Karpas-422 (cell line): Measurements from ENCODE around the gene CCSAP. TPM values are rescaled to one million over a fixed set of nuclear protein-coding genes. Genes with fewer than 3 reads are reported as not detected.

Experiments used
- DNase-seq: peaks from one replicate; pipeline ENCODE4 v3.0.0-alpha.2; 2015
- H2AFZ ChIP-seq: fragments of 200-600 bp; sonication (generic); 2 replicates; pipeline ENCODE4 v1.6.1; 2014; ENCODE audit warnings: antibody characterized with exemption, low read length, mixed read lengths
- H3K27ac ChIP-seq: fragments of 200-600 bp; sonication (generic); 2 replicates; pipeline ENCODE4 v1.5.1; 2014; ENCODE audit warnings: mild to moderate bottlenecking, low read length, moderate library complexity
- H3K27me3 ChIP-seq: fragments of 200-600 bp; sonication (generic); 2 replicates; pipeline ENCODE4 v1.6.1; 2014; ENCODE audit warnings: low read length, mixed read lengths
- H3K36me3 ChIP-seq: fragments of 200-600 bp; sonication (generic); 2 replicates; pipeline ENCODE4 v1.6.1; 2014; ENCODE audit warnings: low read length, mixed read lengths; ENCODE audit not compliant: insufficient read depth
- H3K4me1 ChIP-seq: fragments of 200-600 bp; sonication (generic); 2 replicates; pipeline ENCODE4 v1.6.1; 2014; ENCODE audit warnings: mild to moderate bottlenecking, low read length, mixed read lengths
- H3K4me2 ChIP-seq: fragments of 200-600 bp; sonication (generic); 2 replicates; pipeline ENCODE4 v1.6.1; 2014; ENCODE audit warnings: low read length, low read depth, mild to moderate bottlenecking; ENCODE audit not compliant: poor library complexity, severe bottlenecking
- H3K4me3 ChIP-seq: fragments of 200-600 bp; sonication (generic); 2 replicates; pipeline ENCODE4 v1.5.1; 2014; ENCODE audit warnings: mild to moderate bottlenecking, antibody characterized with exemption, low read length, mixed read lengths
- H3K79me2 ChIP-seq: fragments of 200-600 bp; sonication (generic); 2 replicates; pipeline ENCODE4 v1.6.1; 2014; ENCODE audit warnings: mild to moderate bottlenecking, low read length, mixed read lengths
- H3K9ac ChIP-seq: fragments of 200-600 bp; sonication (generic); 2 replicates; pipeline ENCODE4 v1.6.0; 2014; ENCODE audit warnings: low read length
- H3K9me2 ChIP-seq: fragments of 200-600 bp; sonication (generic), shearing (Covaris generic); replicated peaks from 2 replicates; pipeline ENCODE4 v1.6.0; 2014; ENCODE audit warnings: mild to moderate bottlenecking, low read length, moderate library complexity; ENCODE audit not compliant: insufficient read depth
- H3K9me3 ChIP-seq: fragments of 300-700, 200-600 bp; sonication (generic); 2 replicates; pipeline ENCODE4 v1.6.1; 2014; ENCODE audit warnings: low read length, mixed read lengths
- H4K20me1 ChIP-seq: fragments of 200-600 bp; sonication (generic); 2 replicates; pipeline ENCODE4 v1.6.1; 2014; ENCODE audit warnings: mild to moderate bottlenecking, antibody characterized with exemption, low read length, low read depth; ENCODE audit not compliant: insufficient read depth
- total RNA-seq: library from RNA; depleted of rRNA; stranded (reverse); fragments of >200 nt; shearing (Covaris generic); gene quantifications from 2 replicates; pipeline ENCODE4 v1.2.3, GENCODE V29; 2014; ENCODE audit warnings: low replicate concordance

CCSAP gene
- total RNA-seq, 1 experiment from 2014 or later, result 1.8 TPM

DNA sequence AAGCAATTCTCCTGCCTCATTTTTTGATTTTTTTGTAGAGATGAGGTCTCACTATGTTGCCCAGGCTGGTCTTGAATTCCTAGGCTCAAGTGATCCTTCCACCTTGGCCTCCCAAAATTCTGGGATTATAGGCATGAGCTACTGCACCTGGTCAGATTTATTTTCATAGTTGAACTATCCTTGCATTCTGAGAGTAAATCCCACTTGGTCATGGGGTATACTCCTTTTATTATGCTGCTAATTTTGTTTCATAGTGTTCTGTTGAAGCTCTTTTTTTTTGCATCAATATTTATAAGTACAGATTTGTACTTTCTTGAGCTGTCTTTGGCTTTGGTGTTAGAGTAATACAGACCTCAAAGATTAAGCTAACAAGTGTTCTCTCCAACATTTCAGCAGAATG lies 12.8 kb upstream of the CCSAP start:
- no peaks in the 10 kb centered on the region for H3K79me2 ChIP-seq
- no peaks in the 10 kb centered on the region for H3K4me1 ChIP-seq
- H3K36me3 ChIP-seq, result no peaks in the 10 kb centered on the region
- H3K4me2 ChIP-seq, result no peak overlapping the region
- H4K20me1 ChIP-seq, result no peaks in the 10 kb centered on the region
- no peaks in the 10 kb centered on the region for H3K9me3 ChIP-seq
- H3K27me3 ChIP-seq, result no peaks in the 10 kb centered on the region
- no peak overlapping the region for H3K4me3 ChIP-seq
- no peak overlapping the region for H2AFZ ChIP-seq
- no peak overlapping the region for H3K27ac ChIP-seq
- H3K9me2 ChIP-seq, result no peaks in the 10 kb centered on the region
- no peak for DNase-seq
- H3K9ac ChIP-seq, result no peak overlapping the region

DNA sequence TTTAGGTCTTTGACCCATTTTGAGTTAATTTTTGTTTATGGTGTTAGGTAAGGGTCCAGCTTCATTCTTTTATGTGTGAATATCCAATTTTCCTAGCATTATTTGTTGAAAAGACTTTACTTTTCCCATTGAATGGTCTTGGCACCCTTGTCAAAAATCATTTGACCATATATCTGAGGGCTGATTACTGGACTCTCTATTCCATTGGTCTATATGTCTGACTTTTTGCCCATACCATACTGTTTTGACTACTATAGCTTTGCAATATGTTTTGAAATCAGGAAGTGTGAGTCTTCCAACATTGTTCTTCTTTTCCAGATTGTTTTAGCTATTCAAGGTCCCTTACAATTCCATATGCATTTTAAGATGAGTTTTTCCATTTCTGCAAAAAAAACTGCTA lies 11.4 kb upstream of the CCSAP start:
- Histone ChIP-seq H3K79me2 (no peaks in the 10 kb centered on the region), H3K9me2 (no peaks in the 10 kb centered on the region), H3K36me3 (no peaks in the 10 kb centered on the region), H4K20me1 (0 out of 2 replicates have a peak, but pooled peaks cover 4% of the 10 kb centered on the region), H3K9me3 (no peaks in the 10 kb centered on the region), H3K9ac (no peak overlapping the region), H3K4me1 (no peaks in the 10 kb centered on the region), H2AFZ (no peak overlapping the region), H3K27ac (no peak overlapping the region), H3K4me3 (no peak overlapping the region), H3K27me3 (no peaks in the 10 kb centered on the region), H3K4me2 (no peak overlapping the region)
- no peak for DNase-seq

DNA sequence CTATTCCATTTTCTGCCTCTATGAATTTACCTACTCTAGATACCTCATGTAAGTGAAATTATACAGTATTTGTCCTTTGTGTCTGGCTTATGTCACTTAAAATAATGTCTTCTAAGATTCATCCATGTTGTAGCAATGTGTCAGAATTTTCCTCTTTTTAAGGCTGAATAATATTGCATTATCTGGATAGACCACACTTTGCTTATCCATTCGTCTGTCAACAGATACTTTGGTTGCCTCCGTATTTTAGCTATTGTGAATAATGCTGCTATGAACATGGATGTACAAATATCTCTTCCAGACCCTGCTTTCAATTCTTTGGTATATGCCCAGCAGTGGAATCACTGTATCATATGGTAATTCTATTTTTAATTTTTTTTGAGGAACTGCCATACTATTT lies 10.1 kb upstream of the CCSAP start:
- no peaks in the 10 kb centered on the region for H3K4me1 ChIP-seq
- no peak for DNase-seq

DNA sequence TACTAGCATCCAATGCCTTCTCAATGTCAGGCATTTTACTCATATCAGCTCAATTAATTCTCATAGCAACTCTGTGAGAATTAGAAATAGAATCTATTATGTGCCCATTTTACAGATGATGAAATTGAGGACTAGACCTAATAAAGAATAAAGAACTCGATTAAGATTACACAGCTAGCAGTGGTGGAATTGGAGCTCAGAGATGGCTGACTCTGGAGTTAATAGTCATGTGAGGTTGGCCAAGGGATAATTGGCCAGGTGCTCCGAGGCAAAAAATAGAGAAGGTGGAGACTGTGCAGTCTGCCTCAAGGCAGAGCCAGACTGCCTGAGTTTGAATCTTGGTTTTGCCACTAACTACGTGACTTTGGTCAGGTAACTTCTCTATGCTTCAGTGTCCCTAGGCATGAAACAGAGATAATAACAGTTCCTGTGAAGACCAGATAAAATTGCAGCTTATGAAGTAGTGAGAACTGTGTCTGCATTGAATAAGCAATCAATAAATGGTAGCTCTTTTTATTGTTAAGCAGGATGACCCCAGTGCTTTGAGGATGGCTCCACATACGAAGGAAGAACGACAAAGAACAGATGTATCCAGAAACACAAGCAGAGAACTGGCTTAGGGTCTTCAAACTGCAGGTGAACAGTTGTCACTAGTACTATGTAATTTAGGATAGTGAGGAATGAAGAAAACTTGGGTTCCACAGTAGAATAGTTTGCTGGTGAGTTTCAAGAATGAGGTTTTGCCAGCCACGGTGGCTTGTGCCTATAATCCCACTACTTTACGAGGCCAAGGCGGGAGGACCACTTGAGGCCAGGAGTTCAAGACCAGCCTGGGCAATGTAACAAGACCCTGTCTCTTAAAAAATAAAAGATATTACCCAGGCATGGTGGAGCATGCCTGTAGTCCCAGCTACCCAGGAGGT lies 6.9 kb upstream of the CCSAP start:
- Histone ChIP-seq H3K79me2 (no peaks in the 10 kb centered on the region), H3K27me3 (peaks cover 2% of the 10 kb centered on the region; the same call in 1 of the 2 replicates), H4K20me1 (0 out of 2 replicates have a peak, but pooled peaks cover 9% of the 10 kb centered on the region), H2AFZ (no peak overlapping the region), H3K4me1 (no peaks in the 10 kb centered on the region), H3K27ac (no peak overlapping the region), H3K9me2 (no peaks in the 10 kb centered on the region), H3K9ac (no peak overlapping the region), H3K9me3 (no peaks in the 10 kb centered on the region), H3K4me2 (no peak overlapping the region), H3K36me3 (no peaks in the 10 kb centered on the region), H3K4me3 (no peak overlapping the region)
- DNase-seq, result no peak

More for the DNA sequence above, 10.1 kb upstream of the CCSAP start:
- Histone ChIP-seq H3K4me2 (no peak overlapping the region), H3K9me2 (no peaks in the 10 kb centered on the region), H3K27ac (no peak overlapping the region), H3K9me3 (no peaks in the 10 kb centered on the region), H3K79me2 (no peaks in the 10 kb centered on the region), H3K27me3 (no peaks in the 10 kb centered on the region), H4K20me1 (0 out of 2 replicates have a peak, but pooled peaks cover 9% of the 10 kb centered on the region), H3K36me3 (no peaks in the 10 kb centered on the region), H3K9ac (no peak overlapping the region), H2AFZ (no peak overlapping the region), H3K4me3 (no peak overlapping the region)

DNA sequence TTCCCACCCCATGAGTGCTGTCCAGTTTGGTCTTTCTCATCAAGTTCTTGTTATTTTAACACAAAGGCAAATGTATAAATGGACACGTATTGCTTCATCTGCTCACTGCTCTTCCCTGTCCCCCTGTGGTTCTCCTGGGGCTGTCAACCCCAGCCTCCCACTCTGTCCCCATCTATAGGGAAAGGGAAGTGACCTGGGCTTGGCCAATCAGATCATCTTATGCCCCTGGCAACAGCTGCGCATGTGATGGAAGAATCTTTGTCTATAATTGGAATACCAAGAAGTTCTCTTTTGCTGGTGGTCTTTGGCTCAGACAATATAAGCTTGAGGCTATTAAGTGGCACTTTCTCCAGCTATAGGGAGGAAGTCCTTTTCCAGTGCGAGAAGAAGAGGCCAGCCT lies 4.7 kb upstream of the CCSAP start:
- Histone ChIP-seq H3K9ac (no peak overlapping the region), H3K4me1 (peaks cover 10% of the 10 kb centered on the region), H3K79me2 (no peaks in the 10 kb centered on the region), H3K9me3 (no peaks in the 10 kb centered on the region), H3K27me3 (peaks cover 6% of the 10 kb centered on the region; the same call in 1 of the 2 replicates), H3K9me2 (no peaks in the 10 kb centered on the region), H3K4me3 (no peak overlapping the region), H3K4me2 (no peak overlapping the region), H4K20me1 (0 out of 2 replicates have a peak, but pooled peaks cover 9% of the 10 kb centered on the region), H3K27ac (no peak overlapping the region), H2AFZ (no peak overlapping the region), H3K36me3 (no peaks in the 10 kb centered on the region)
- no peak for DNase-seq

DNA sequence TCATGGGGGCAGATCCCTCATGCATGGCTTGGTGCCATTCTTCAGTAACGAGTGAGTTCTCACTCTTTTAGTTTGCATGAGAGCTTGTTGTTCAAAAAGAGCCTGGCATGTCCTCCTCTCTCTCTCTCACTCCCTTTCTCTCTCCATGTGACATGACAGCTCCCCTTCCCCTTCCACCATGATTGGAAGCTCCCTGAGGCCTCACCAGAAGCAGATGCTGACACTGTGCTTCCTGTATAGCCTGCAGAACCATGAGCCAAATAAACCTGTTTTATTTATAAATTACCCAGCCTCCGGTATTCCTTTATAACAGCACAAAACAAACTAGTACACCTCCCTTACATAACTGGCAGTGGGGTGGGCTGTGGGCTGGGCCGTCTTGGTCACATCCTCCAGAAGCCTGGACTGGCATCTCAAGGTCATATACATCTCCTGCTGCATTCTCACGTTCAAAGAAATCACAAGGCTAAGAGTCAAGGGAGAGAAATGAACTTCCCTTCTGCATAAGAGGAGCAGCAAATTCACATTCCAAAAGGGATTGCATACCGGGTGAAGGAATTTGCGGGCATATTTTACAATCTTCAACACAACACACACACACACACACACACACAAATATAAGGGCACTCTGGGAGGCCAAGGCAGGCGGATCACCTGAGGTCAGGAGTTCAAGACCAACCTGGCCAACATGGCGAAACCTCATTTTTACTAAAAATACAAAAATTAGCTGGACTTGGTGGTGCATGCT lies 2.3 kb upstream of the CCSAP start:
- Histone ChIP-seq H3K27ac (no peak overlapping the region), H3K4me2 (no peak overlapping the region), H3K79me2 (no peaks in the 10 kb centered on the region), H3K9ac (no peak overlapping the region), H3K27me3 (peaks cover 6% of the 10 kb centered on the region; the same call in 1 of the 2 replicates), H3K9me3 (no peaks in the 10 kb centered on the region), H4K20me1 (0 out of 2 replicates have a peak, but pooled peaks cover 8% of the 10 kb centered on the region), H2AFZ (no peak overlapping the region), H3K36me3 (no peaks in the 10 kb centered on the region), H3K4me1 (peaks cover 24% of the 10 kb centered on the region), H3K4me3 (no peak overlapping the region), H3K9me2 (no peaks in the 10 kb centered on the region)
- no peak for DNase-seq

DNA sequence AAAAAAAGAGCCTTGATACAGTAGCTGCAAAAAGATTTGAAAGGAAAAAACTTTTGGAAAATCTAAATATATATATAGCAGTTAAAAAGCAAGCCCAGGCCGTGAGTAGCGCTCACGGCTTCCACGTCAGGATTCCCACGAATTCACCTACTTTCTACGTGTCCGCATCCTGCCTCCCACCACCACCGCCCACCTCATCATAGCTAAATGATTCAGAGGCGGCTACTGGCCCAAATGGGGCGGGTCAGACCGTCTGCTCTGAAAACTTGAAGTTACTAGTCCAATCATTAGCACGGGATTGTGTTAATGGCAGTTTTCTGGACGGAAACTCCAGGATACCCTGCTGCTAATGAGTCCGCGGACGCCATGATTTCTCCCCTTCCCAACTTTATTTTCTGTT lies 1.3 kb upstream of the CCSAP start:
- Histone ChIP-seq H3K9ac (no peak overlapping the region), H3K4me3 (no peak overlapping the region), H3K4me2 (no peak overlapping the region)

More for the DNA sequence above, 1.3 kb upstream of the CCSAP start:
- H3K27ac ChIP-seq, result no peak overlapping the region
- H3K9me3 ChIP-seq, result no peaks in the 10 kb centered on the region
- H4K20me1 ChIP-seq, result 0 out of 2 replicates have a peak, but pooled peaks cover 5% of the 10 kb centered on the region
- peaks cover 24% of the 10 kb centered on the region for H3K4me1 ChIP-seq
- H3K79me2 ChIP-seq, result no peaks in the 10 kb centered on the region
- no peaks in the 10 kb centered on the region for H3K36me3 ChIP-seq
- no peak for DNase-seq
- peaks cover 6% of the 10 kb centered on the region; the same call in 1 of the 2 replicates for H3K27me3 ChIP-seq
- H3K9me2 ChIP-seq, result no peaks in the 10 kb centered on the region
- no peak overlapping the region for H2AFZ ChIP-seq
